HG03095 (cell line): ENCODE data around the gene MYPOP.
"Not testable (repeated sequence)": the region's sequence is repeated elsewhere in the genome, so short reads cannot be mapped to it uniquely, and the experiment has no call there.

ENCODE experiments used
- ATAC-seq: cut with Tn5 transposase; IDR thresholded peaks from one replicate; pipeline ENCODE4 v1.9.1; 2021; ENCODE audit warnings: moderate library complexity; ENCODE audit not compliant: unreplicated experiment

MYPOP gene

DNA sequence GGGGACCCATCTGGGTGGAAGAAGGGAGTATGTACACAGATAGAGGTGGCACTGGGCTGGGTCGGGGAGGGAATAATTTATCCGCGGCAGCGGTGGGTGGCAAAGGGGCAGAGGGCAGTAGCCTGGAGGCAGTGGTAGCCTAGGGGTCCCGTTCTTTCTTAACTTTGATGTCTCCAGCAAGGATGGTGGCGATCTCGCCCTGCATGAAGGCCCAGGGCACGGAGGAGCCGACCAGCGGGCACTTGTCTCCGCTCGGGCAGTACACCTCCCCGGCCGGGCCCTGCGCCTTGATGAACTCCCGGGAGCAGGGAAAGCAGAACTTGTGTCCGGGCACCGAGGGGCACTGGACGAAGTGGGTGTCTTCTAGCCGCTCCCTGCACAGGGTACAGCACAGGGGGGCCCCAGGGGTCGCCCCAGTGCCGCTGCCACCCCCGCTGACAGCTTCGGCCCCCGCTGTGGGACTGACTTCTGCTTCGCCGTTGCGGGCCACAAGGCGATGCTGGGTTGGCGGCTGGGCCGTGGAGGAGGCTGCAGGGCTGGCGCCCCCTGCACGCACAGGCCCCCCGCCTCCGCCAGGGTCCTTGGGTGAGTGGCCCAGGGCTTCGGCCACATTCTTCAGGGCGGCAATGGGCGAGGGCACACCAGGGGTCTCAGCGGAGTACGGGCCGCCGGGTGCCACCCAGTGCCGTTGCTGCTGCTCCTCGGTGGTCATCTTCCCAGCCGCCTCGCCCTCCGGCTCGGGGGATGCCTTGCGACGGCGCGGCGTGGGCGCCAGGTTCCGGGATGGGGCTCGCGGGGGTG lies 18.3 kb downstream of the MYPOP start:
- ATAC-seq: no peak

- no peak for ATAC-seq
Measured at GRCh38 chr19:45883586-45883880, 18.9 kb downstream of the MYPOP start.

DNA sequence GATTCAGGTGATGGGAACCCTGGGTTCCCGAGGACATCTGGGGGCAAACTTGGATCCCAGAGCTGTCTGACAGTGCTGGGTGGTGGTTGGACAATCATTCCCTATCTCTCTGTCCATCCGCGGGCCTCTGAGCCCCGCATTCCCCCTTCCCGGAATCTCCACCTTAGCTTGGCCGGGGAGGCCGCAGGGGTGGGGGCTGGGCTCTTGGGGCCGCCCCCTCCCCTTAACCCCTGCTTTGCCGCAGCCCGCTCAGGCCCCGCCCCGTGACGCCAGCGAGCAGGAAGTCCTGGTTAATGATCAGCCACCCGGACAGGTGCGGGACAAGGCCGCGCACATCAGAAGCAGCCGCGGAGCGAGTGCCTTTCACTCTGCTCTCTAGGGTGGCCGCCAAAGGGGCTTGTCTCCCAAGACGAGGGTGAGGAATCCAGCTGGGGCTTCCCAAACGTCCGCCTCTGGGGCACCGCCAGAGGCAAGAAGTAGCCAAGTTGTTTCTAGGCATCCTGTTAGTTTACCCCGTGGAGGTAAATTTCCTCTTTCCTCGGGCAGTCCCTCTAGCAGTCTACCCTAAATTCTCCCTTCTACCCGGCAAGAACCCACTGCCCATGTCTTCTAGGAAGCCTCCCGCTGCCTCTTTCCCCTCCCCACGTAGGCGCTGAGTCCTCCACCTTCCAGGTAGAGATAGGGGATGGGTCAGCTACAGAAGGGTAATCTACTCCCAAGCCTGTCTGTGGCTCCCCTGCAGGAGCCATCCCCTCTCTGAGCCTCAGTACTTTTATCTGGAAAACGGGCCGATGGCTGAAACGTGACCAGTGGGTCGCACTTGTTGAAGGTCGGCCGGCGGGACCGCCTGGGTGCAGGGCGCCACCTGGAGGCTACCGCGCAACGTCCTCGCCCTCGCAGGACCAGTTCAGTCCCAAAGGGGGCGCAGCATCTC lies 19.5 kb downstream of the MYPOP start:
- no peak for ATAC-seq

DNA sequence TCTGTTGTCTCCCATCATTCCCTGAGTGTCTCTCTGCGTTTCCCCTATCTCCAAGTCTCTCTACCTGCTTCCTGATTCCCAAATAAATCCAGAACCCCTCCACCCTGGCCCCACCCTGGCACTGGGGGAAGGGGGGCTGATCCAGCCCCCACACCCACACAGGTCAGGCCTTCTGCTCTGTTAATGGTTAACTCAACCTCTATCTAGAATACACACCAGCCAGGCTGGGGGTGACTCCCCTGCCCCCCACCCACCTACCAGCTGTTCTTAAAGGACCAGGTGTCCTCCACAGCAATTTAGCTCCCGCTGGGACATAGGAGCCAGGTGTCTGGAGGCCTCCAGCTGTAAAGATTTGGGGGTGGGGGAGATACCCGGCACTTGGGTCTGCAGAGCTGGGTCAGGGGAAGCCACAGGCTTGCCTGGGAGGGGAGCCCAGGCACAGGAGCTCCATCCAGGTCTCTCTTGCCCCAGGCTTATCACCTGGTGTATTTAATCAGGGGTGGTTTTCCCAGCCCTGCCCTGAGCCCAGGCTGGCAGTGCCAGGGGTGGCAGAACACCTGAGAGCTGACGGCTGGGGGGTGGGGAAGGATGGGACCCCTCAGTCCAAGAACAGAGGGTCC lies 20.4 kb downstream of the MYPOP start:
- ATAC-seq: no peak

GRCh38 chr19:45881082-45881908 lies 21.1 kb downstream of the MYPOP start:
- ATAC-seq: no peak

DNA sequence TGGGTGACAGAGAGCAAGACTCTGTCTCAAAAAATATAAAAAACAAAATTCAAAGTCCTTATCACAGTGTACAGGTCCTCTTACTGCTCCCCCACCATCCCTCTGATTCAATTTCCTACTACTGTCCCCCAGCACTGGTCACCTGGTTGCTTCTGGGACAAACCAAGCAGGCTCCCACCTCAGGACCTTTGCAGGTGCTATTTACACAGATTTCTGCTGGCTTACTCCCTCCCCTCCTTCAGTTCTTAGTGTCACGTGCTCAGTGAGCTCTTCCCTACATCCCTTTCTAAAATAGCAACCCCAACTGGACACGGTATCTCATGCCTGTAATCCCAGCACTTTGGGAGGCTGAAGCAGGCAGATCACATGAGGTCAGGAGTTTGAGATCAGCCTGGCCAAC lies 22.4 kb downstream of the MYPOP start:
- ATAC-seq: no peak

DNA sequence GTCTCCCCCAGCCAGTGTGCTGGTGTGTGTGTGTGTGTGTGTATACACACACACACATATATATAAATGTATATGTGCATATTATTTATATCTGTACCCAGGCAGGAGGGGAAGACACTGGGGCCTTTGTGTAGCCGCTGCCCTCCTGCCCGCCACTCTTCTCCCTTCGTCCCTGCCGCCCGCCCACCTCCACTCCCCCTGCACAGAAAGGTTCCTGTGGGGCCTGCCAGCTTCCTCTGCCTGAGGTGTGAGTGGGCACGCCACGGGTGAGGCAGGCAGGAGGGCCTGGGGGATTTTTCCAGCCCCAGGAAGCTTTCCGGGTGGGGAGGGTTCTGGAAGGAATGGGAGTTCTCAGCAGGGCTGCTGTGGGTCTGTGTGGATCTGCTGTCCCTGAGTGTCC lies 23.4 kb downstream of the MYPOP start:
- ATAC-seq: no peak

- no peak for ATAC-seq
Measured at GRCh38 chr19:45878043-45878794, 24.2 kb downstream of the MYPOP start.

DNA sequence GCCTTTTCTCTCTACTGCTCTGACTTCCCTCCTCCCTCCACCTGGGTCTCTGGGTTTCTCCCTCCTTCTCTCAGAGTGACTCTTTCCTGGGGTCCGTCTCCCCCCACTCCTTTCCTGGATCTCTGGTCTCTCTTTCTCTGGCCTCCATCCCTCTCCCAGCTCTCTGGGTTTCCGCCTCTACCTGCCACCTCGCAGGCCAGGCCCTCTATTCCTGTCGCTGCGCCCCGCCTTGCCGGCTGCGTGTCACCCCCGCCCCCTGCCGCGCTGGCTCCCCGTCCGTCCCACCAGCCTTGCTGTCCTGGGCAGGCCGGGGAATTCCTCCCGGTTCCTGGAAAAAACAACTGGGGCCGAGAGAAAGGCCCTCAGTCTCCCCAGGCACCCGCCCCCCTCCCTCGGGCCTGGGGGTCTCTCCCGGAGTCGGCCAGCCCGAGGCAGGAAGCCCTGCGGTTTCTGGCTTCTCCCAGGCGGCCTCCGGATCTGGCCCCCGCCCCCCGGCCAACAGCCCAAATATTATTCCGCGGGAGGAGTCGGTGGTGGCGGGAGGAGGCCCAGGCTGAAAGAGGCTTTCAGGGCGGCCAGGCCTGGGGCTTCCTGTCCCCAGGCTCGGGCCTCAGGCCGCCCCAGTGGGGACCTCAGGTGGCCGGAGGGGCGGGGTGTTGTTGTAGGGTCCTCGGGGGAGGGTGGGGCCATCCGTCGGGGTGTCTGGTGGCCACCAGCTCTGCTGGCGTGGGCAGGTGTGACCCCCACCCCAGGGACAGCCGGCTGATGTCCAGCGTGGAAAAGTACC lies 25.8 kb downstream of the MYPOP start:
- no peak for ATAC-seq

DNA sequence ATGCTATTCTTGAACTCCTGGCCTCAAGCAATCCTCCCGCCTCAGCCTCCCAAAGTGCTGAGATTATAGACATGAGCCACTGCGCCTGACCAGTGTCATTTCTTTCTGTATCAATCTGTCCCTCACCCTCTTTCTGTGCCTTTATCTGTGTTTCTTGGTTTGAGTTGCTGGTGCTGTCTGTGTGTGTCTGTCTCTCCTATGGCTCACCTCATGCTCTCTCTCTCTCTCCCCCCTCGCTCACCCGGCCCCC lies 26.3 kb downstream of the MYPOP start:
- no peak for ATAC-seq

DNA sequence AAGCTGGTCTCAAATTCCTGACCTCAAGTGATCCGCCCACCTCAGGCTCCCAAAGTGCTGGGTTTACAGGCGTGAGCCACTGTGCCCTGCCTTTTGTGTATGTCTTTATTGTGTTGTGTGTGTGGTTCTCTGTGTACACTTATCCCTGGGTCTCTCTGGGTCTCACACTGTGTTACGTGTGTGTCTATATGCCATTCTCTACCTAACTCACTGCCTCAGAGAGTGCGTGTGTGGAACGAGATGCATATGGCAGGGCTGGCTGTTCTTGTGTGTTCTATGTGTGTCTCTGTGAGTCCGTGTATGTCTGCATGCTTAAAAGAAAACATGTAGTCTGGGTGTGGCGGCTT lies 27.8 kb downstream of the MYPOP start:
- ATAC-seq: no peak

GRCh38 chr19:45873219-45873772 lies 29.1 kb downstream of the MYPOP start:
- no peak for ATAC-seq

DNA sequence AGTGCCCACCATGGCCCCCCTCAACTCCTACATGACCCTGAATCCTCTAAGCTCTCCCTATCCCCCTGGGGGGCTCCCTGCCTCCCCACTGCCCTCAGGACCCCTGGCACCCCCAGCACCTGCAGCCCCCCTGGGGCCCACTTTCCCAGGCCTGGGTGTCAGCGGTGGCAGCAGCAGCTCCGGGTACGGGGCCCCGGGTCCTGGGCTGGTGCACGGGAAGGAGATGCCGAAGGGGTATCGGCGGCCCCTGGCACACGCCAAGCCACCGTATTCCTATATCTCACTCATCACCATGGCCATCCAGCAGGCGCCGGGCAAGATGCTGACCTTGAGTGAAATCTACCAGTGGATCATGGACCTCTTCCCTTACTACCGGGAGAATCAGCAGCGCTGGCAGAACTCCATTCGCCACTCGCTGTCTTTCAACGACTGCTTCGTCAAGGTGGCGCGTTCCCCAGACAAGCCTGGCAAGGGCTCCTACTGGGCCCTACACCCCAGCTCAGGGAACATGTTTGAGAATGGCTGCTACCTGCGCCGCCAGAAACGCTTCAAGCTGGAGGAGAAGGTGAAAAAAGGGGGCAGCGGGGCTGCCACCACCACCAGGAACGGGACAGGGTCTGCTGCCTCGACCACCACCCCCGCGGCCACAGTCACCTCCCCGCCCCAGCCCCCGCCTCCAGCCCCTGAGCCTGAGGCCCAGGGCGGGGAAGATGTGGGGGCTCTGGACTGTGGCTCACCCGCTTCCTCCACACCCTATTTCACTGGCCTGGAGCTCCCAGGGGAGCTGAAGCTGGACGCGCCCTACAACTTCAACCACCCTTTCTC lies 30.1 kb downstream of the MYPOP start:
- ATAC-seq: no peak

DNA sequence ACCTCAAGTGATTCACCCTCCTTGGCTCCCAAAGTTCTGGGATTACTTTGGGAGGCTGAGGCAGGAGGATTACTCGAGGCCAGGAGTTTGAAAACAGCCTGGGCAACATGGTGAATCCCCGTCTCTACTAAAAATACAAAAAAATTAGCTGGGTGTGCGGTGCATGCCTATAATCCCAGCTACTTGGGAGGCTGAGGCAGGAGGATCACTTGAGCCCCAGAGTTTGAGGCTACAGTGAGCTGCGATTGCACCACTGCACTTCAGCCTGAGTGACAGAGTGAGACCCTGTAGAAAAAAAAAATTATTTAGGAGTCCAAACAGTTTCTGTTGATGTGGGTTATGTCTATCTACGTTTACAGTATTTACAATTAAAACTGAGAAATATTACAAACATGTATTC lies 31.6 kb downstream of the MYPOP start:
- ATAC-seq: no peak

- ATAC-seq: not testable (repeated sequence)
Measured at GRCh38 chr19:45867241-45867640, 35.2 kb downstream of the MYPOP start.

GRCh38 chr19:45866400-45867176 lies 35.8 kb downstream of the MYPOP start:
- ATAC-seq: no peak

DNA sequence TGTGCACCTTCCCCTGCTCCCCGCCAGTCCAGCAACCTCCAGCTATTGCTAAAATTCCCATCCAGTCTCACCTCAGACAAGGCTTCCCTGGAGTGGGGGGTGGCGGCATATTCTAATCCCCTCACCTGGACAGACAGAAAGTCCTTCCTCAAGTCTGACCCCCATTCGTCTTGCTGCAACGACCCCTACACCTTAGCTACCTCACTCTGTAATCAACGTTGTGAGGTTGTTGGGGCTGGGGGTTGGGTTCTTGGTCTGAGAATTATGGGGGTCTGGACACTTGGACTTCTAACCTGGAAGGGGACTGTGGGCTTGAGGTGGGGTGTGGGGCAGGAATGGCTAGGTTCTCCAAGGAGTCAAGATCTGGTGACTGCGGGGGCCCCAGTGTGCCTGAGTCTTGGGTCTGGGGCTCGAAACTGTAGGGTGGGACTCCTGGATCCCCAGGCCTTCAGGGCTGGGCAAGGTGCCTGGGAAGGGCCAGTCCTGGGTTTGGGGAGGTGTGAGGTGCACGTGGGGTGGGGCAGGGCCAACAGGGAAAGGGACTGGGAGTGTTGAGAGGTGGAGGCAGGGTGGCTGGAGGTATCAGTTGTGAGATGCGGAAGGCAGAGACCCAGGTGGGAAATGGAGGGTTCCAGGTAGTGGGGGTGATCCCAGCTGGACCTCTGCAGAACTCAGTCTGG lies 37.0 kb downstream of the MYPOP start:
- no peak for ATAC-seq
